ENCODE results near the gene B4GALNT3.

B4GALNT3 gene

DNA sequence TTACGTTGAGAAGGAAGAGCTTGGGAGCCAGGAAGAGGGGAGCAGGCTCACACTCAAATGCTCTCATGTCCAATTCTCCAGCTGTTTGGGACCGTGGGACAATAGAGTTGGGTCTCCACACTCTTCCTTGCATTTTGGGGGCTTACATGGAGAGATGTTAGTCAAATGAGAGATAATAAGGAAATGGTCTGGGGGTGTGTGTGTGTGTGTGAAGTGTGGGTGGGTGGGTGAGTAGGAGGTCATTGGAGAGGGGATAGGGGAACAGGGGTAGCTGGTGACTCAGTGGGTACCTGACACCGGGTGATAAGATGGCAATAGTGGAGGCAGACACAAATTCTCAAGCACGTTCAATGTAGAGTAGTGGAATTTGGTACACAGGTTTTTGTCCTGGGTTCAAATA is 68.0 kb downstream of the B4GALNT3 start:
- no peak overlapping the region for H3K4me3 ChIP-seq (replicated peaks; ENCODE audit: low read depth, low read length)
- DNase-seq (ENCODE audit: low read depth): no peak
- TF ChIP-seq, protein P1, sequence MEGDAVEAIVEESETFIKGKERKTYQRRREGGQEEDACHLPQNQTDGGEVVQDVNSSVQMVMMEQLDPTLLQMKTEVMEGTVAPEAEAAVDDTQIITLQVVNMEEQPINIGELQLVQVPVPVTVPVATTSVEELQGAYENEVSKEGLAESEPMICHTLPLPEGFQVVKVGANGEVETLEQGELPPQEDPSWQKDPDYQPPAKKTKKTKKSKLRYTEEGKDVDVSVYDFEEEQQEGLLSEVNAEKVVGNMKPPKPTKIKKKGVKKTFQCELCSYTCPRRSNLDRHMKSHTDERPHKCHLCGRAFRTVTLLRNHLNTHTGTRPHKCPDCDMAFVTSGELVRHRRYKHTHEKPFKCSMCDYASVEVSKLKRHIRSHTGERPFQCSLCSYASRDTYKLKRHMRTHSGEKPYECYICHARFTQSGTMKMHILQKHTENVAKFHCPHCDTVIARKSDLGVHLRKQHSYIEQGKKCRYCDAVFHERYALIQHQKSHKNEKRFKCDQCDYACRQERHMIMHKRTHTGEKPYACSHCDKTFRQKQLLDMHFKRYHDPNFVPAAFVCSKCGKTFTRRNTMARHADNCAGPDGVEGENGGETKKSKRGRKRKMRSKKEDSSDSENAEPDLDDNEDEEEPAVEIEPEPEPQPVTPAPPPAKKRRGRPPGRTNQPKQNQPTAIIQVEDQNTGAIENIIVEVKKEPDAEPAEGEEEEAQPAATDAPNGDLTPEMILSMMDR (IDR thresholded peaks at IDR 0.05; ENCODE audit: low read length, missing control alignments): no peak

DNA sequence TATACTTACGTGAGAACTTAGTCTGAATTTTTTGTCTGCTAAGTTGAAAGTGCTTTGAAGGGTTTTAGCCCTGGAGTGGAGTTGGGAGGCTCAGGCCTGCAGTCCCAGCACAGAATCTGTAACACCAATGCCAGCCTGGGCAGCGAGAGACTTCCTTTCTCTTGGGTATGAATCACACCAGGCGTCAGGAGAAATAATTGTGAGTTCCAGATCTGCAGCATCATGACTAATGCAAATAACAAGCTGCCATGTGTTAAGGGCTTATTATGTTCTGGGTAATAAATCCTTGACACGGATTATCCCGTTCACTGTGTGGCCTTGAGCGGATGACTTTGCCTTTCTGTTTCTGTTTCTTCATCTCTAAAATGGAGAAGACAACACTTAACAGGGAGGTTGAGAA is 70.6 kb downstream of the B4GALNT3 start:
- no peak for DNase-seq (ENCODE audit: low read depth)
- H3K4me3 ChIP-seq (replicated peaks; ENCODE audit: low read depth, low read length): no peak overlapping the region
- TF ChIP-seq, protein P1 (IDR thresholded peaks at IDR 0.05; ENCODE audit: low read length, missing control alignments): no peak

DNA sequence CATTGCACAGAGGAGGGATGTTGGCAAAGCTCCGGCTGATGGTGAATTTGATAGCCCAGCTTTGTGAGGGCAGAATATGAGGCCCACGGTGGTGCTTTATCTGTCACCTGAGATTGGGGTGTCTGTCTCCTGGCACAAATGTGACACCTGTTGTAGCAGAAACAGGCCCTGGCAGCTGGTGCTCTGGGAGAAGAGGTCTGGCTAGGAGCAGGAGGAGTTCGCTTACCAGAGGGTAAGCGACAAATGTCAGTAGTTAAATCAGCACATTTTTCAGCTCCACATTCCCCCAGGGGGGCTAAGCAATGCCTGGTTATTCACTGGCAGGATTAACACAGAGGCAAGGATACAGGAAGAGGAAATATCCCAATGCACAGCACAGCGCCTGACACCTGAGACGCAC is 71.1 kb downstream of the B4GALNT3 start:
- no peak for DNase-seq (ENCODE audit: low read depth)
- TF ChIP-seq, protein P1 (IDR thresholded peaks at IDR 0.05; ENCODE audit: low read length, missing control alignments): no peak
- H3K4me3 ChIP-seq (replicated peaks; ENCODE audit: low read depth, low read length): no peak overlapping the region

DNA sequence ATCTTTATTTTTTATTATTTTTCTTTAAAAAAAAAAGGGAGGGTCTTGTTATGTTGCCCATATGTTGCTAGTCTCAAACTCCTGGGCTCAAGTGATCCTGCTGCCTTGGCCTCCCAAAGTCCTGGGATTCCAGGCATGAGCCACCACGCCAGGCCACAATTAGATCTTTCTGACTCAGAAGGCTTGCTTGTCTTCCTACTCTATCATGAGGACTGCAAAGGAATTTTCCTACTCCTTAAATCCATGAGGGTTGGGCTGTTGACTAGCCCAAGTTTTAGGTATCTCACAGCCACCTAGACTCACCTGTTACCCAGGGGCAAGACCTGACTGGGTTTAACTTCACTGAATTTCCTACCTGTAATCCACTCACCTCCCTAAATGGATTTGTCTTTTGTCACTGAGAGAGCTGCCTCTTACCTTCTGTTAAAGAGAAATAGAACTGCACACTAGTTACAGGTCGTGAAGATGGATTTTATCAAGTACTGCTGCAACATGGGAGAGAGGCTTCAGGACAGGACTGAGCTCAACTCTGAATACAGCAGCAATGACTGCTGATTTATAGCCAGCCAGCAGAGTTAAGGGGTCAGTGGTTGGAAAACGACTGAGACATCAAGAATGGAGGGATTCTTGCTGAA is 72.3 kb downstream of the B4GALNT3 start:
- TF ChIP-seq, protein P1 (IDR thresholded peaks at IDR 0.05; ENCODE audit: low read length, missing control alignments): no peak
- H3K4me3 ChIP-seq (replicated peaks; ENCODE audit: low read depth, low read length): no peak overlapping the region
- no peak for DNase-seq (ENCODE audit: low read depth)

DNA sequence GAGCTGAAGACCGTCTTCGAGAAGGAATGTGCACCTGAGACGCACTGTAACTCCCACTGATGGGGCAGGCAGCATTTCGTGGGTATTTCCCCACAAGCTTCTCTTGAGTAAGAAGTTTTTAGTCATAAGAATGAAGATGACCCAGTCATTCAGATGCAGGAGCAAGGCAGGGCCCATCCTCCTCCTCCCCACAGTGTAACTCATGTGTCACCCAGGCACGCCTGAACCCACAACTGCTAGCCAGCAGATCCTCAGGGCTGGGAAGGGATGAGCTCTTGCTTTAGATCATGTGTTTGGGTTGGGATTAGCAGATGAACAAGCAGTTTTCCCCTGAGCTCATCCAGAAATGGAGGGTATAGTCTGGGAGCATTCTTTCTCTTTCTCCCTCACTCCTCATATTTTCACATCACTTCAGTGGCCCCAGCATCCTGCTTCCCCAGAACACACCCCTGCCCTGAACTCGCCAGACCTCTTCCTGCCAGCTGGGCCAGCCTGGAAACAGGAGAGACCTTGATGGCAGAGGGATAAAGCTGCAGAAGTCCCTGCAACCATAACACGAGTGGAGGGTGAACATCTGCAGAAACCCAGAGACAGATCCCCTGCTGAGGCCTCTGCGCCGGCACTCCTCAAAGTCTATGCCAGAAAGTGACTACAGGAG is 73.3 kb downstream of the B4GALNT3 start:
- TF ChIP-seq, protein P1 (IDR thresholded peaks at IDR 0.05; ENCODE audit: low read length, missing control alignments): no peak
- no peak overlapping the region for H3K4me3 ChIP-seq (replicated peaks; ENCODE audit: low read depth, low read length)
- no peak for DNase-seq (ENCODE audit: low read depth)

DNA sequence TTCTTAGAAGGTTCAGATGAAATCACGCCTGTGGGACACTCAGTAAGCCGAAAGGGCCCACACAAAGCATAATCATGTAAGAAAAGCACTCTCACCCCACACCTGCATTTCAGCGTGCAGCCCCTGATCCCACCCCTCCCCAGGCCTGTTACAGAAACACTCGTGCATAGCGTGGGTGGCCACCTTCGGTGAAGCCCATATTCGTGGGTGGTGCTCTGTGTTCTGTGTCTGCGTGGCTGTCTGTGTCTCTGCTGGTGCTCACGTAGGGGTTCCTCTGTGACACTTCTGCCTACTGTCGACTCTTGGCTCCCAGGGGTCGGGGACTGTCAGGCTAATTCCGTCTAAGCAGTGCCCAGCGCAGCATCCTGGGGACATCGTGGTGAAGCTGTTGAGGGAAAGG is 74.0 kb downstream of the B4GALNT3 start:
- no peak for DNase-seq (ENCODE audit: low read depth)
- TF ChIP-seq, protein P1 (IDR thresholded peaks at IDR 0.05; ENCODE audit: low read length, missing control alignments): no peak
- H3K4me3 ChIP-seq (replicated peaks; ENCODE audit: low read depth, low read length): no peak overlapping the region

DNA sequence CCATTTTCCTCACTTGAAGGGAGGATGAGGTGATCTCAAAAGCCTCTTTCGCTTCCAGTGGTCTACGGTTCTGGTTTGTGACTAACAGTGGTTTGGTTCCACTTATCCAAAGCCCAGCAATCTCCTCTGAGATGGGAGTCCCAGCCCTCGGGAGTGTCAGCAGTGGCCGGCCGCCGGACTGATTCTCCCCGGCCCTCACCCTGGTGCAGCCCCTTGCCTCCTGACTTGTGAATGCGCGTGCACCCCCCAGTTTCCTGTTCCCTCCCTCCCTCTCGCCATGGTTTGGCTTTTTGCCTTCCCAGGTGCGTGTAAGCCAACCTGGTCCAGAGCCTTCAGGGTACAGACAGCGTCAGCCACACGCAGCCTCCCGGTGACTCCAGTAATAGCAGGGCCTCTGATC is 74.5 kb downstream of the B4GALNT3 start:
- TF ChIP-seq, protein P1 (IDR thresholded peaks at IDR 0.05; ENCODE audit: low read length, missing control alignments): no peak
- no peak overlapping the region for H3K4me3 ChIP-seq (replicated peaks; ENCODE audit: low read depth, low read length)
- DNase-seq (ENCODE audit: low read depth): no peak

Data from fibroblast of pulmonary artery (primary cell).